PC-3 (cell line): ENCODE results near the gene KANK3. TPM values are rescaled to one million over a fixed set of nuclear protein-coding genes. Genes with fewer than 3 reads are reported as not detected.
A peak's percentile ranks its signal among the peaks of the same experiment; 100 is the strongest.

Experiments
- ATAC-seq: fragments of 200-7000 bp; cut with Tn5 transposase; 2 replicates; pipeline ENCODE4 v1.9.1; 2020; ENCODE audit warnings: mild to moderate bottlenecking, moderate library complexity
- Bru-seq: library from RNA; stranded (reverse); fragments of 400-500 nt; gene quantifications from one replicate; lab custom pipeline; 2021; lab: Mats Ljungman, UMichigan
- BruChase-seq, 2 experiments: library from RNA; stranded (reverse); fragments of 400-500 nt; gene quantifications; one replicate each; lab custom pipeline; 2021; lab: Mats Ljungman, UMichigan
- BruUV-seq: library from RNA; stranded (reverse); fragments of 400-500 nt; replicated peaks from 2 replicates; lab custom pipeline; 2021; lab: Mats Ljungman, UMichigan
- CTCF ChIA-PET: fragments of 300-600 bp; sonication (Branson Sonifier 250); formaldehyde crosslinking; loops from one replicate; lab custom pipeline; 2022; ENCODE audit warnings: antibody characterized with exemption; lab: Charles Lee
- POLR2A ChIA-PET: fragments of 300-600 bp; sonication (Branson Sonifier 250); formaldehyde crosslinking; loops from one replicate; lab custom pipeline; 2022; ENCODE audit warnings: antibody characterized with exemption; ENCODE audit not compliant: unreplicated experiment; lab: Charles Lee
- DNase-seq: peaks from one replicate; pipeline ENCODE4 v3.0.0-alpha.2; 2015
- H2AFZ ChIP-seq: fragments of 300-600 bp; sonication (generic); 2 replicates; pipeline ENCODE4 v1.6.0; 2016; ENCODE audit warnings: antibody characterized with exemption, low read length
- H3F3A ChIP-seq: fragments of 300-600 bp; sonication (generic); one replicate; pipeline ENCODE4 v1.6.0; 2017; ENCODE audit warnings: antibody characterized with exemption, low read length, control low read depth, mild to moderate bottlenecking; ENCODE audit not compliant: unreplicated experiment
- H3K27ac ChIP-seq: fragments of 300-600 bp; sonication (generic); 2 replicates; pipeline ENCODE4 v1.5.1; 2016; ENCODE audit warnings: mild to moderate bottlenecking, low read length
- H3K27me3 ChIP-seq: fragments of 300-600 bp; sonication (generic); 2 replicates; pipeline ENCODE4 v1.6.1; 2016; ENCODE audit warnings: low read length, mixed read lengths
- H3K36me3 ChIP-seq: fragments of 300-600 bp; sonication (generic); 2 replicates; pipeline ENCODE4 v1.6.1; 2016; ENCODE audit warnings: low read depth, mixed run types, low read length, mixed read lengths
- H3K4me1 ChIP-seq: fragments of 300-600 bp; sonication (generic); 2 replicates; pipeline ENCODE4 v1.5.1; 2016; ENCODE audit warnings: low read length; ENCODE audit not compliant: insufficient read depth
- H3K4me2 ChIP-seq: fragments of 300-600 bp; sonication (generic); 2 replicates; pipeline ENCODE4 v1.6.0; 2016; ENCODE audit warnings: low read length
- H3K4me3 ChIP-seq: fragments of 300-600 bp; sonication (generic); 2 replicates; pipeline ENCODE4 v1.5.1; 2016; ENCODE audit warnings: mild to moderate bottlenecking, low read length, mixed read lengths
- H3K79me2 ChIP-seq: fragments of 300-600 bp; sonication (generic); 2 replicates; pipeline ENCODE4 v1.6.1; 2017; ENCODE audit warnings: low read length, mixed read lengths
- H3K9ac ChIP-seq: fragments of 300-600 bp; sonication (generic); 2 replicates; pipeline ENCODE4 v1.6.0; 2016; ENCODE audit warnings: mild to moderate bottlenecking, low read length
- H3K9me2 ChIP-seq: fragments of 300-600 bp; sonication (generic); replicated peaks from 2 replicates; pipeline ENCODE4 v1.6.1; 2016; ENCODE audit warnings: mixed run types, low read length, mixed read lengths
- H3K9me3 ChIP-seq: fragments of 300-600 bp; sonication (generic); 2 replicates; pipeline ENCODE4 v1.6.1; 2016; ENCODE audit warnings: low read length, mixed read lengths
- H4K20me1 ChIP-seq: fragments of 300-600 bp; sonication (generic); 2 replicates; pipeline ENCODE4 v1.6.1; 2016; ENCODE audit warnings: low read length, mixed read lengths
- EZH2 ChIP-seq: fragments of 300-600 bp; sonication (generic); IDR thresholded peaks from one replicate; pipeline ENCODE4 v1.6.1; 2017; ENCODE audit warnings: antibody characterized with exemption, mild to moderate bottlenecking, low read length; ENCODE audit not compliant: unreplicated experiment
- EZH2phosphoT487 ChIP-seq: fragments of 300-600 bp; sonication (generic); IDR thresholded peaks from 2 replicates; pipeline ENCODE4 v1.6.1; 2018; ENCODE audit warnings: mild to moderate bottlenecking, antibody characterized with exemption, low read length, borderline replicate concordance
- intact Hi-C: fragments of 100-400 bp; cut with micrococcal nuclease; formaldehyde crosslinking; loops from 2 replicates; pipeline ENCODE4 v1.9.0; 2023
- long read RNA-seq: library from polyadenylated mRNA; unstranded; transcript quantifications from one replicate; pipeline ENCODE4 v2.0.0, GENCODE V29; 2021; ENCODE audit not compliant: unreplicated experiment
- total RNA-seq: library from RNA; depleted of rRNA; stranded (reverse); fragments of >200 nt; gene quantifications from 2 replicates; pipeline ENCODE4 v1.2.3, GENCODE V29; 2014; rRNA removed
- TF ChIP-seq, protein P1 (sequence below): fragments of 300-600 bp; sonication (generic); conservative IDR thresholded peaks from 2 replicates; pipeline ENCODE4 v1.5.1; 2017; ENCODE audit warnings: antibody characterized with exemption, low read depth, mild to moderate bottlenecking, low read length

KANK3 gene
- total RNA-seq, result 0.81 and 0.87 TPM in 2 replicates
- Bru-seq, nascent RNA, result percentile 23 among the genes with signal in this experiment
- BruChase-seq, experiment 1, labeled RNA remaining after a 6-hour chase, result percentile 35 among the genes with signal in this experiment
- percentile 39 among the genes with signal in this experiment for BruChase-seq, experiment 2, labeled RNA remaining after a 2-hour chase
- long read RNA-seq, partial matches to known transcripts, result 4 of 9 reads
- long read RNA-seq, other reads (novel, unspliced or antisense), result 5 of 9 reads

DNA sequence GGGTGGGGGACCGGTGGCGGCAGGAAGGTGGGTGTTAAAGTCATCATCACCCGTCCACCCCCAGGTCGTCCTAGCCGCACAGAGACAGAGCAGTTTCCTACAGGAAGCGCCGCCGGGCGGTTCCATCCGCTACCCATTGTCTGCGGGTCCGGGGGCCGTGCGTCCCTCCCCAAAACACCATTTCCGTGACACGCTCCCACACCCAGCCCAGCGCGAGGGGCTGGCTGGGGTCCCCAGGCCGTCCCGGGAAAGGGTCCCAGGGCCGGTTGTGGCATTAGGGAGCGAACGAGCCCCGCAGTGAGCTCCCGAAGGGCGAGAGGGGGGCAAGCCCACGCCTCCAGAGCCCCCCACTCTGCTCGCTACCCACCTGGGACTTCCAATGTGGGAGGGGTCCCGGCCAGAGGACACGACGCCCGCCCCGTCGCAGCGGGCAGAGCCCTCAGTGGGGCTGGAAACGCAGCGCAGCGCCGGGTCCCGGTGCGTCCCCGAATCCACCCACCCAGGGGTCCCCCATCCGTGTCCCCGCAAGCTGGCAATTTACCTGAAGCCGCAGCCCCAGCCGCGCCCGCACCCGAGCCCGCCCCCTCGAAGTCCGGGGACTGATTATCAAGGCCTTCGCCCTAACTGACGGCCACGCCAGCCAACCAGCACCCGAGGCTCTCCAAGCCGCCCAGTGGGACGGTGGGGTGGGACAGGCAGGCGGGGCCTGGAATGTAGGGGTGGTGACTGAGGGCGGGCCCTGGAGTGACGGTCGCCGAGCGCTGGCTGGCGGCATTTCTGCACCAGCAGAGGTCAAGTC lies at the start of gene KANK3:
Gene KANK3, minus strand, starts transcription at position 579 of the 799 bp plus-strand sequence. CDS start 5,434 bp downstream, outside the sequence.
- no peaks in the 10 kb centered on the region for H3F3A ChIP-seq
- ATAC-seq (peak; percentile 100), DNase-seq (peak; percentile 99)
- ChIA-PET CTCF (no interaction called here), POLR2A (no interaction called here)
- peak within 1 kb of the TSS; percentile 69 for H3K4me3 ChIP-seq
- H3K4me2 ChIP-seq, result peak within 1 kb of the TSS; percentile 88
- no peaks in the 10 kb centered on the region for H3K9me2 ChIP-seq
- no peaks in the 10 kb centered on the region for H3K79me2 ChIP-seq
- H3K27me3 ChIP-seq, result no peaks in the 10 kb centered on the region
- peak within 1 kb of the TSS; percentile 91 for H2AFZ ChIP-seq
- intact Hi-C loops, result no loop called here
- TF ChIP-seq EZH2phosphoT487 (no peak), EZH2 (no peak)
- TF ChIP-seq, protein P1, sequence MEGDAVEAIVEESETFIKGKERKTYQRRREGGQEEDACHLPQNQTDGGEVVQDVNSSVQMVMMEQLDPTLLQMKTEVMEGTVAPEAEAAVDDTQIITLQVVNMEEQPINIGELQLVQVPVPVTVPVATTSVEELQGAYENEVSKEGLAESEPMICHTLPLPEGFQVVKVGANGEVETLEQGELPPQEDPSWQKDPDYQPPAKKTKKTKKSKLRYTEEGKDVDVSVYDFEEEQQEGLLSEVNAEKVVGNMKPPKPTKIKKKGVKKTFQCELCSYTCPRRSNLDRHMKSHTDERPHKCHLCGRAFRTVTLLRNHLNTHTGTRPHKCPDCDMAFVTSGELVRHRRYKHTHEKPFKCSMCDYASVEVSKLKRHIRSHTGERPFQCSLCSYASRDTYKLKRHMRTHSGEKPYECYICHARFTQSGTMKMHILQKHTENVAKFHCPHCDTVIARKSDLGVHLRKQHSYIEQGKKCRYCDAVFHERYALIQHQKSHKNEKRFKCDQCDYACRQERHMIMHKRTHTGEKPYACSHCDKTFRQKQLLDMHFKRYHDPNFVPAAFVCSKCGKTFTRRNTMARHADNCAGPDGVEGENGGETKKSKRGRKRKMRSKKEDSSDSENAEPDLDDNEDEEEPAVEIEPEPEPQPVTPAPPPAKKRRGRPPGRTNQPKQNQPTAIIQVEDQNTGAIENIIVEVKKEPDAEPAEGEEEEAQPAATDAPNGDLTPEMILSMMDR, result no peak
- H3K36me3 ChIP-seq, result no peaks in the 10 kb centered on the region
- no TSS peak for BruUV-seq
- H3K27ac ChIP-seq, result no peak within 1 kb of the TSS
- 0 out of 2 replicates have a peak, but pooled peaks cover 4% of the 10 kb centered on the region for H3K4me1 ChIP-seq
- H3K9me3 ChIP-seq, result no peaks in the 10 kb centered on the region
- H4K20me1 ChIP-seq, result no peaks in the 10 kb centered on the region
- no peak within 1 kb of the TSS for H3K9ac ChIP-seq

DNA sequence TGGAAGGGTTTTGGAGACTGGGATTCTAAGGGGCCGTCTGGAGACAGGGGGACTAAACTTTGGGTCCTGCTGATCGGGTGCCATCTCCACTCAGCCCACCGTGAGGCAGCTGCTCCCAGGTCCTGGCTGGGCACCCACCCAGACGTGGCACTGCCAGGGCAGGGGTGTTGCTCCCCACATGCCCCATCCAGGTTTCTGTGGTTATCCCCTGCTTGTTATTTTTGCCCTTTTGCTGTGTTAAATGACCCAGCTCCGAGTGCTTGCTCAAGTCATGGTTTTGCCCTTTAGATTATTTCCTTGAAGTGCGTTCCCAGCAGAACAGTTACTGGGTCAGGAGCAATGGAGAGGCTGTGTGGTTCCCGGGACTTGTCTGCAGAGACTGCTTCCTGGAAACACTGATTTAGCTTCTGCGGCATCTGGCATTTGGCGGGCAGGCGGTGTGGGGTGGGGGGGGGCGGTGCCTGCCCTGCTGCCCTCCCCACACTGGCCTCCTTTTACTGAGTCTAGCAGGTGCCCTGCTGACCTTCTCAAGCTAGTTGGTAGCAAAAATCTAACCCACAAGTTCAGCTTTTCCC lies 49.0 kb upstream of the KANK3 start:
- CTCF ChIA-PET, result no interaction called here
- TF ChIP-seq, protein P1, result no peak
- no peak for TF ChIP-seq EZH2phosphoT487
- H3K4me1 ChIP-seq, result peaks cover 35% of the 10 kb centered on the region

More for the DNA sequence above, 49.0 kb upstream of the KANK3 start:
- DNase-seq (no peak), ATAC-seq (no peak)
- H3K4me3 ChIP-seq, result no peak overlapping the region
- peaks cover 55% of the 10 kb centered on the region for H3K79me2 ChIP-seq
- H3K9me2 ChIP-seq, result no peaks in the 10 kb centered on the region
- H3K36me3 ChIP-seq, result no peaks in the 10 kb centered on the region
- no peak overlapping the region for H3K27ac ChIP-seq
- no peaks in the 10 kb centered on the region for H3K27me3 ChIP-seq
- H3K9ac ChIP-seq, result no peak overlapping the region
- POLR2A ChIA-PET, result interaction anchor here (0.5 kb wide), 1 partner anchor 48 kb away, joined by 5 read pairs; no protein-coding TSS in a partner anchor
- no peak overlapping the region for H2AFZ ChIP-seq
- BruUV-seq, result no TSS peak
- intact Hi-C loops, result no loop called here
- no peaks in the 10 kb centered on the region for H3K9me3 ChIP-seq
- H3F3A ChIP-seq, result peaks cover 4% of the 10 kb centered on the region
- H3K4me2 ChIP-seq, result no peak overlapping the region
- peaks cover 38% of the 10 kb centered on the region for H4K20me1 ChIP-seq
